HG02981 (cell line): ENCODE data around the gene S100A2.
"Not testable (repeated sequence)": the region's sequence is repeated elsewhere in the genome, so short reads cannot be mapped to it uniquely, and the experiment has no call there.

Source experiments
- ATAC-seq: cut with Tn5 transposase; IDR thresholded peaks from one replicate; pipeline ENCODE4 v1.9.1; 2021; ENCODE audit warnings: mild to moderate bottlenecking, moderate library complexity; ENCODE audit not compliant: unreplicated experiment

Gene S100A2

GRCh38 chr1:153592748-153593147 is 27.1 kb upstream of the S100A2 start:
- no peak for ATAC-seq

GRCh38 chr1:153588482-153588881 is 22.8 kb upstream of the S100A2 start:
- no peak for ATAC-seq

GRCh38 chr1:153588033-153588432 is 22.4 kb upstream of the S100A2 start:
- ATAC-seq: not testable (repeated sequence)

DNA sequence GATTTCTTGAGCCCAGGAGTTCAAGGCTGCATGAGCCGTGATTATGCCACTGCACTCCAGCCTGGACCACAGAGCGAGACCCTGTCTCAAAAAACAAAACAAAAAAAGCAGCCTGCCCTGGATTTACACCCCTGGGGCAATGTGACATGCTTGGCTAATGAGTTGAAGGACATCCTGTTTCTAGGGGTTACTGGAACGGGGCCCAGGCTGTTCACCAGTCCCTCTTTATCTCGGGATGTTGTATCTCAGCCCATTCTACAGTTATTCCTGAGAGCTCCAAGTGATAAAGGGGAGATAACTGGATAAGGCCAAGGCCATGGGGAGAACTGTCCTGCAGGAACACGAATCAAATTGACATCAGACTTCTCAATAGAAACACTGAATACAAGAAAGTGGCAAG is 21.7 kb upstream of the S100A2 start:
- ATAC-seq: no peak

DNA sequence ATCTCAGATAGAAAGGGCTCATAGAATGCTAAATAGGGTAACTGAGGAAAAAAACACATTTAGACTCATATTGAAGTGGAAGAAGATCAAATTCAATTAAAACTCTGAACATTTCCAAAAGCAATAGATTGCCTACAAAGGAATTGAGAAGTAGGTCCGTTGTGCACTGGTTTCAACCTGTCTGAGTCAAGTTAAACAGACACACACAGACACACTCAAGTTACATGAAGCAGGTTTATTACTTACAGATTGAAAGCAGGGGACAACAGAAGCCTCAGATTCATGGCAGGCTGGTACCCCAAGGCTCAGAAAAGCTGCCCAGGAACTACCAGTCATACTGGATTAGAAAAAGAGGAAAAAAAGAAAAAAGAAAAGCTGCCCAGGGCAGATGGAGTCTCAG is 20.7 kb upstream of the S100A2 start:
- no peak for ATAC-seq

DNA sequence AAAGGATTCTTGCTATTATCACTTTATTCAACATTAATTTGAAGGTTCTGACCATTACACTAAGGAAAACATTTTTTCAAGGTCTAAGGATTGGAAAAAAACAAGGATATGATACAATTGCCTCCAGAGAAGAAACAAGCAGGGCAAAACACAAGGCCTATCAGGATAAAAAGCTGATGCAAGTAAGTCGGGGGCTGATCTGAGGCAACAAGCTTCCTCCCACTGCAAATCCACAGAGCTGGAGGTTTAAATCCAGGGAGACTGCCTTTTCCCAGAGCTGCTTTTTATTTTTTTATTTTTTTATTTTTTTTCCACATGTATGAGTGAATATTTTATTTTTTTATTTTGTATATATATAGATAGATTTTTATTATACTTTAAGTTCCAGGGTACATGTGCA is 19.4 kb upstream of the S100A2 start:
- no peak for ATAC-seq

- ATAC-seq: no peak
Observed at GRCh38 chr1:153583976-153584375, 18.3 kb upstream of the S100A2 start.

DNA sequence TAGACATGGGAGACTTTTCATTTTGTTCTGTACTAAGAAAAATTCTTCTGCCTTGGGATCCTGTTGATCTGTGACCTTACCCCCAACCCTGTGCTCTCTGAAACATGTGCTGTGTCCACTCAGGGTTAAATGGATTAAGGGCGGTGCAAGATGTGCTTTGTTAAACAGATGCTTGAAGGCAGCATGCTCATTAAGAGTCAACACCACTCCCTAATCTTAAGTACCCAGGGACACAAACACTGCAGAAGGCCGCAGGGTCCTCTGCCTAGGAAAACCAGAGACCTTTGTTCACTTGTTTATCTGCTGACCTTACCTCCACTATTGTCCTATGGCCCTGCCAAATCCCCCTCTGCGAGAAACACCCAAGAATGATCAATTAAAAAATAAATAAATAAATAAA is 17.9 kb upstream of the S100A2 start:
- not testable (repeated sequence) for ATAC-seq

DNA sequence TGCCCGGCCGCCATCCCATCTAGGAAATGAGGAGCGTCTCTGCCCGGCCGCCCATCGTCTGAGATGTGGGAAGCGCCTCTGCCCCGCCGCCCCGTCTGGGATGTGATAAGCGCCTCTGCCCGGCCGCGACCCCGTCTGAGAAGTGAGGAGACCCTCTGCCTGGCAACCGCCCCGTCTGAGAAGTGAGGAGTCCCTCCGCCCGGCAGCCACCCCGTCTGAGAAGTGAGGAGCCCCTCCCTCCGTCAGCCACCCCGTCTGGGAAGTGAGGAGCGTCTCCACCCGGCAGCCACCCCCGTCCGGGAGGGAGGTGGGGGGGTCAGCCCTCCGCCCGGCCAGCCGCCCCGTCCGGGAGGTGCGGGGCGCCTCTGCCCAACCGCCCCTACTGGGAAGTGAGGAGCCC is 17.2 kb upstream of the S100A2 start:
- not testable (repeated sequence) for ATAC-seq

DNA sequence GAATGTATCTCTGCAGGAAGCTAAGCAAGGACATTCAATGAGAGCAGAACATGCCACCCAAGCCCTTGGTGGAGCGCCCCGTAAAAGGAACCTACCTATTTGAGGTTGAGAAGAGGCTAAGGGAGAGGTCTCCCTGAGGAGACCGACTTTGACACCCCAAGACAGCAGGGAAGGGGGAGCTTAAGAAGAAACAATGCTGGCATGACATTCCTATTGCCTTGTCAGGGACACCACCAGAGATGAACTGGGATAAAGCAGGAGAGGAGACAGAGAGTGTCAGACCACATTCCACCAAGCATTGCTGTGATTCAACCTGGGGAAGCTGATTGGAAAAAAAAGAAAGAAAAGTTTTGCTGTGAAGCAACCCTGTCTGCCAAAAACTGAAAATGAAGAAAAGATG is 13.3 kb upstream of the S100A2 start:
- ATAC-seq: no peak

- no peak for ATAC-seq
Observed at GRCh38 chr1:153578490-153578889, 12.8 kb upstream of the S100A2 start.

DNA sequence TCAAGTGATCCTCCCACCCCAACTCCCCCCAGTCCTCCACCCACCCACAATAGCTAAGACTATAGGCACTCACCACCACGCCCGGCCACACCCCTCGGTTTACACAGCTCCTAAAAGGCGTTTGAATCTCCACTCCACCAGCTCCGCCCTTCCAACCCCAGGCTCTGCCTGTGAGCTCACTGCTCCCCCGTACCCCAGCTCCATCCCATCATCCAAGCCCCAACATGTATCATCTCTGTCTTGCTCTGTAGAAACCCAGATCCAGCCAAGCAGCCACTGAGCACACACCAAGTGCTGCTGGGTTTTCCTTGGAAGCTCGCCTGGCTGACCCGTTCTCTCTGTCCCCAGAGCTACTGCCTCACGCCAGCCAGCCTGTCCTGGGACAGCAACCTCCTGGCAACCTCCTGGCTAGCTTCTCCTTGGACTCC is 12.0 kb upstream of the S100A2 start:
- ATAC-seq: no peak

DNA sequence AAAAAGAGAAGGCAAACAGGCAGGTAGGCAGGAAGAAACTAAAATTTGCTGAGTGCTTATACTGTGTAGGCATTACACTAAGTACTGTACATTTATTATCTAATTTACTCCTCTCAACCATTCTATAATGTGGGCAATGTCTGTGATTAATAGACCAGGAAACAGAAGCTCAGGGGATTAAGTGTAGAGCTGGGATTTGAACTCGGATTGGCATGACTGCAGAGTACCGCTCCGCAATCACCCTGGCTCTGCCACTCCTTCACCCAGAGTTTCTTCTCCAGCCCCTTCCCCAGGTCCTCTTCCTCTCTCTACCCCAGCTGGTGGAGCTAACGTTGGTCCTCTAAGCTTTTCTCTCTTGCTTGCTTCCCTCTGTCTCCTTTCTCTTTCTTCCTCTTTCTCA is 11.5 kb upstream of the S100A2 start:
- no peak for ATAC-seq

DNA sequence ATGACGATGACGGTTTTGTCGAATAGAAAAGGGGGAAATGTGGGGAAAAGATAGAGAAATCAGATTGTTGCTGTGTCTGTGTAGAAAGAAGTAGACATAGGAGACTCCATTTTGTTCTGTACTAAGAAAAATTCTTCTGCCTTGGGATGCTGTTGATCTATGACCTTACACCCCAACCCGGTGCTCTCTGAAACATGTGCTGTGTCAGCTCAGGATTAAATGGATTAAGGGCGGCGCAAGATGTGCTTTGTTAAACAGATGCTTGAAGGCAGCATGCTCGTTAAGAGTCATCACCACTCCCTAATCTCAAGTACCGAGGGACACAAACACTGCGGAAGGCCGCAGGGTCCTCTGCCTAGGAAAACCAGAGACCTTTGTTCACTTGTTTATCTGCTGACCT is 9.9 kb upstream of the S100A2 start:
- not testable (repeated sequence) for ATAC-seq

DNA sequence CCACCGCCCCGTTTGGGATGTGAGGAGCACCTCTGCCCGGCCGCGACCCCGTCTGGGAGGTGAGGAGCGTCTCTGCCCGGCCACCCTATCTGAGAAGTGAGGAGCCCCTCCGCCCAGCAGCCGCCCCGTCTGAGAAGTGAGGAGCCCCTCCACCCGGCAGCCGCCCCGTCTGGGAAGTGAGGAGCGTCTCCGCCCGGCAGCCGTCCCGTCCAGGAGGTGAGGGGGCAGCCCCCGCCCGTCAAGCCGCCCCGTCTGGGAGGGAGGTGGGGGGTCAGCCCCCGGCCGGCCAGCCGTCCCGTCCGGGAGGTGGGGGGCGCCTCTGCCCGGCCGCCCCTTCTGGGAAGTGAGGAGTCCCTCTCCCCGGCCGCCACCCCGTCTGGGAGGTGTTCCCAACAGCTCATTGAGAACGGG is 9.4 kb upstream of the S100A2 start:
- not testable (repeated sequence) for ATAC-seq

GRCh38 chr1:153573351-153573750 is 7.7 kb upstream of the S100A2 start:
- no peak for ATAC-seq

GRCh38 chr1:153572569-153573015 is 6.9 kb upstream of the S100A2 start:
- ATAC-seq: peak; percentile 60

- ATAC-seq: no peak
Observed at GRCh38 chr1:153571706-153572105, 6.1 kb upstream of the S100A2 start.

- ATAC-seq: no peak
Observed at GRCh38 chr1:153570874-153571273, 5.2 kb upstream of the S100A2 start.

DNA sequence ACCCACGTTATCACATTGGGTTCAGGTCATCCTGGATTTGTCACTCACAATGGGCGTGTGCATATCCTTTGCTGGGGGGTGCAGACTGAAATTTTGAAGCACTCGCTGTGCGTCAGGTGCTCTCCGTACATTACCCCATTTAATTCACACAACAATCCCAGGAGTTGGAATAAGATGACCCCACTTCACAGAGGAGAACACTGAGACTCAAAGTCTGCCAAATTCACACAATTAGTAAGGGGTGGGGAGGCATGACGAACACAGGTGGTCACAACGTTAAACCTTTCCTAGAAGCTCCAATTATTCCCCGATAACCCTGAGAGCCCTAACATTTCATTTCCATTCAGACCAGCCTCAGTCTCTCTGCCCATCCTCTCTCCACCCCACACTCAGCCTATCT is 3.8 kb upstream of the S100A2 start:
- ATAC-seq: no peak

DNA sequence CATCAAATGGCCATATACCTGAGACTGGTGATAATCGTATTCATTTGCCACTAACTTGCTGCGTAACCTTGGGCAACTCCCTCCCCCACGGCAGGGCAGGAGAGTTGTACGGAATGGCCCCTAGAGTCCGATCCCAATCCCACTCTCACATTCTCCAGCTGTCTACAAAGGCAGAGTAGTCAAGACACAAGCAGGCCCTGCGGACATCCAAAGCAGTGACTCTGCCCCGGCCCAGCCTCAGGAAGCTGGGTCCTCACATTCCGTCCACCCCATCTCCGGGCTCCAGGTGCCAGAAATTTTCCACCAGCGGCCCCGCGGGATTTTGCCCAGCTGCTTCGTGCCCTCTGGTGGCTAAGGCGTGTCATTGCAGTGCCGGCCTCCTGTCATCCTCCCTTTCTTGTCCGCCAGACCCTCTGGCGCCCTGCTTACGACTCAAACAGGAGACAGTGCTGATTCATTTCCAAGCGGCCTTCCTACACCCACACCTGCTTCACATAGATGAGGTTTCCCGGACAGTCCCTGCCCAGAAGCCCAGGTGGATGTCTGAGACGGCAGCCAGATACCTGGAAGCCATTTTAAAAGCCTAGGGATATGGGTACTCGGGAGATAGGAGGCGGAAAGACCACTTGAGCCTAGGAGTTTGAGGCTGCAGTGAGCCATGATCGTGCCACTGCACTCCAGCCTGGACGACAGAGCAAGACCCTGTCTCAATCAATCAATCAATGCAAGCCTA is 2.9 kb upstream of the S100A2 start:
- ATAC-seq: no peak

GRCh38 chr1:153567621-153568366 is 2.1 kb upstream of the S100A2 start:
- ATAC-seq: no peak
